GM18907 (cell line): ENCODE measurements around the gene RPL3.

Source experiments
- ATAC-seq: cut with Tn5 transposase; IDR thresholded peaks from one replicate; pipeline ENCODE4 v1.9.1; 2021; ENCODE audit warnings: mild to moderate bottlenecking, moderate library complexity; ENCODE audit not compliant: unreplicated experiment

The RPL3 gene

DNA sequence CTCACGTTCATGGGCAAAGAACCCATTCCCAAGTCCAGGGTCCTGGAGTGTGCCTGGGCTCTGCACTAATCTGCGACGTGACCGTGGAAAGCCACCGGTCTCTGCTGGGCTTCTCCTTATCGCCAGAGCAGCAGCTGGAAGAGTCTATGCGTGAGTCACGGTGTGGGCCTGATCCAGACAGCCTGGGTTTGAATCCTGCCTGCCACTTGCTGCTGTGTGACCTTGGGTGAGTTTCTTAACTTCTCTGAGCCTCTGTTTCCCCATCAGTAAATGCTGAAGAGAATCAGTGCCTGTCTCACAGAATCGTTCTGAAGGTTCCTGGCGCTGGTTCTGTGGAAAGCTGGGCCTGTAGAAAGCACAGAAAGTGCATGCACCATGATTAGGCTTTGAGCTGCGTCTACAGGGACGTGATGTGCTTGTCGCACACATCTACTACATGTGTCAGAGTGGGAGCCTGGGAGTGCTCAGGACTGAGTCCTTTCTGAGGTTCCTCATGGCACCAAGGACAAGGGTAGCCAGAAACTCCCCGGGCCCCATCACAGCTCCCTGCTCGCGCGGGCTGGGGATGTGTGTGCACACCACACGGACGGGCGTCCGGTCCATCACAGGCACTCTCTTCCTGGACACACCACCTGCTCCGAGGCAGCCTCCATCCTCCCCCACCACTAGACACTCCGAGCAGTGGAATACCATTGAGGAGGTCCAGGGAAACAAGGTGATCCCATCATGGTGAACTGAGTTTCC, 54.1 kb downstream of the RPL3 start:
- no peak for ATAC-seq

DNA sequence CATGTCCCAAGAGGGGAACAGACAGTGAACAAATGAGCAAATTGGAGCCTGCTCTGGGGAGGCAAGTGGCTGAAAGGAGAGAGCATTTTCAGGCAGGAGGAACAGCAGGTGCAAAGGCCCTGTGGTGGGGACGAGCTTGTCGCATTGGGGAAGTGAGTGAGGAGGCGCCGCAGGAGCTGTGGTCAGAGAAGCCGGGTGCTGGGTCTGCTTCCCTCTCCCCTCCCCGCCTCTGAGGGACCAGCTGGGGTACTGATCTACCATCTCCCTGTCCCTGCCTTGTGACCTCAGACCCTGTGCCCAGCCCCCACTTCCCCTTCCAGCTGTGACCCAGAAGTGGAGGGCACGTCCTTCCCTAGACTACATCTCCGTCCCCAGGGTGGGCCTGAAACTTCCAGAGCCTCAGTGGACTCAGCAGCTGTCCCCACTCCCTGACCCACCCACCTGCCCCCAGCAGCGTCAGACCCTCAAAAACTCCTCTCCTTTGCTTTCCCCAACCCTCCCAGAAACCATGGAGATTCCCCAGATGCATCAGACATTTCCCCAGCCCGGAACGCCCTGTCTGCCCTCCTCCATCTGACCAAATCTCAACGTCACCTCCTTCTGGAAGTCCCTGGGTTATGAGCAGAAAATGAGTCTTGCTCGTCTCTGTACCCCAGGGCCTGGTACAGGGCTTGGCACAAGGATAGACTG, 54.9 kb downstream of the RPL3 start:
- no peak for ATAC-seq

DNA sequence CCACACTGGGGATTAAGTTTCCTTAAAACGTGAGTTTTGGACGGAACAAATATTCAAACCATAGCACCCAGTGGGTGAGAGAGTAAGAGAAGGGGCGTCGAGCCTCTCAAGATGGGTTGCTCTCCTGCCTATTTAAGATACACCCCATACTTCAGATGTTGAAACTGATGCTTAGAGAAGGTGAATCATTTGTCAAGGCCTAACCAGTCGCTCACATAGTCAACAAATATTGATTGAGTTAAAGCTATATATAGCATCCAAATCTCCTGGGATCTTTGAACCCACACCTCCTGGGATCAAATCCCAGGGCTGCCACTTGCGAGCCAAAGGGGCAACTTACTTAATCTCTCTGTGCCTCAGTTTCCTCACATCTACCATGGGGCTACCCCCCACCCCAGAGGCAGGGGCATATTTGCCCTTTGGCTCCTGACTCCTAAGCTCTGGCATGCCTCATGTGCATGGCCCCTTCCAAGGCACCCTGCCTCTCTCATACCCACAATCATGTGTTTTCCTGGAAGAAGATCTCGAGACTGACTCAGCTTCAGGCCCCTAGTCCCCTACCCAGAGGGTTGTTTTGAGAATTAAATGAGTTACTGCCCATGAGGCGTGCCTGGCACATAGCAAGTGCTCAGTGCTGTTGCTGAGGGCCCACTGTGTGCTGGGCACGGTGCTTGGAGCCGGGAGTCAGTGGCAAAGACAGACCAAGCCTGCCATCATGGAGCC, 55.6 kb downstream of the RPL3 start:
- ATAC-seq, result no peak
